ENCODE measurements around the gene MSH3.
"Not testable (repeated sequence)": the region's sequence is repeated elsewhere in the genome, so short reads cannot be mapped to it uniquely, and the experiment has no call there.

MSH3 gene

GRCh38 chr5:80864109-80864508 lies 209.7 kb downstream of the MSH3 start:
- no peak for DNase-seq

DNA sequence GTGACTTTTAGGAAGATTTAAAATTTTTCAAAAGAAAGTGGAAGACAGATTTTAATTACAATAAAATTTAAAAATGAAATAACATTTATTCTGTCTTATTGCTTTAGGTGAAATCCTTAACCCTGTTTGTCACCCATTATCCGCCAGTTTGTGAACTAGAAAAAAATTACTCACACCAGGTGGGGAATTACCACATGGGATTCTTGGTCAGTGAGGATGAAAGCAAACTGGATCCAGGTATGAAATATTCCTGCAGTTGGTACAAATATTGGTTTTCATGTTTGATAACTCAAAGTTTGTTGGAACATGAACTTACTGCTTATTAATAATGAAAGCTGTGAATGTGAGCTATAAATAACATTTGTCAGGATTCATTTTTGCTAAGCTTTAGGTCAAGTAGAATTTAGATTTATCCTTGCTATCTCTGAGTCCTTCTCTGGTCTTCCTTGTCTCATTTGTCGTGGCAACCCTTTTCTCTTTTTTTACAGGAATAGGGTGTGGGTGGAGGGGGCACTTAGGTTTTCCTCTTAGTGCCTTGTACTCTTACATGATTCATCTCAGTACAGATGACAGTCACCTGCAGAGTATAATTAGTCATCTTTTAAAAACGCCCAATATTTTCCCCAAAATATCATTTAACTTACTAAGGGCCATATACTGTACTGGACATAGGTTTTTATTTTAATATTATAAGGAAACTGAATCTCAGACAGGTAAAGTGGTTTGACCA lies 210.4 kb downstream of the MSH3 start:
- DNase-seq = no peak

- no peak for DNase-seq
These were observed 211.1 kb downstream of the MSH3 start for GRCh38 chr5:80865551-80865950.

GRCh38 chr5:80866371-80866770 lies 211.9 kb downstream of the MSH3 start:
- DNase-seq = no peak

DNA sequence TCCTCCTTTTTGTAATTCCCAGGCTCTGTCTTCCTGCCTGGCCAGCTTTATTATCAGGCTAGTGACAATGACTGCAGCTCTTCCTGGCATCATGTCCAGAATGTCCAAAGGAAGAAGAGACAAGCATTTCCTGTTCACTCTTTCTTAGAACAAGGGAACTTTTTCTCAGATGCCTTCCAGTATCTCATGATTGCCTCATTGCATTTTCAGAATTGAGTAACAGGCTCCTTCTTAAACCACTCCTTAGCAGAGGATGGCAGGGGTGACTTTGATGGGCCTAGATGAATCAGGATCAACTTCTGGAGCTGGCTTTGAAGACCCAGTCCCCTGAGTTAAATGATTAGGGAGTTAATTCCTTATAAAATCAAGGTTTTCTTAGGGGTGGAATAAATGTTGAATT lies 212.8 kb downstream of the MSH3 start:
- no peak for DNase-seq

DNA sequence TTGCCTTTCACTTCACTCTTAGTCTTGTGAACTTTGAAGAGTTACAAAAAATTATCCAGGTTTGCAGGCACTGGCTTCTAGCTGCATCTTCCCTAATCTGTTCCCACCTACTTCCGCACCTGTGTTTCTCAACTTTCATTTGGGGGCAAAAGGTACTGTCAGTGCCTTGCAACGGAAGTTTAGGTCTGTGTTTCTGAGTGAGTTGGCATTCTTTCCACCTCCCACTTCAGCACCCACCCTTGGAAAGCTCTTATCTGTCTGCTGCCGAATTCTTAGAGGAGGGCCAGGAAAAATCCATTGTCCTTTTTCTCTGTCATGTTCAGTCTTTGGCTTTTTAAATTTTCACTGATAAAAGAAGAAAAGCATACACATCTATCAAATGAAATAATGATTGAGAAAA lies 216.0 kb downstream of the MSH3 start:
- no peak for DNase-seq

DNA sequence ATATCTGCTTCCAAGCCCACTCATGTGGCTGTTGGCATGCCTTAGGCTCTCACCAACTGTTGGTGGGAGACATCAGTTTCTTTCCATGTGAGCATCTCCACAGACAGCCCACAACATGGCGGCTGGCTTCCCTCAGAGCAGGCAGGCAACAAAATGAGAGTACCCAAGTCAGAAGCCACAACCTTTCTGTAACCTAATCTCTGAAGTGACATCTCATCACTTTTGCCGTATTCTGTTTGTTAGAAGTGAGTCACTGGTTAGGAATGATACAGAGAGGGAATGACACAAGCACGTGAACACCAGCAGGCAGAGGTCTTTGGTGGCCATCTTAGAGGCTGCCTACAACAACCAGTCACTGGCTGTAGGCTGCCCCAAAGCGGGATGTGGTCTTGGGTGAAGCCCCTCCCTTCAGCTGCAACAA lies 217.1 kb downstream of the MSH3 start:
- no peak for DNase-seq

DNA sequence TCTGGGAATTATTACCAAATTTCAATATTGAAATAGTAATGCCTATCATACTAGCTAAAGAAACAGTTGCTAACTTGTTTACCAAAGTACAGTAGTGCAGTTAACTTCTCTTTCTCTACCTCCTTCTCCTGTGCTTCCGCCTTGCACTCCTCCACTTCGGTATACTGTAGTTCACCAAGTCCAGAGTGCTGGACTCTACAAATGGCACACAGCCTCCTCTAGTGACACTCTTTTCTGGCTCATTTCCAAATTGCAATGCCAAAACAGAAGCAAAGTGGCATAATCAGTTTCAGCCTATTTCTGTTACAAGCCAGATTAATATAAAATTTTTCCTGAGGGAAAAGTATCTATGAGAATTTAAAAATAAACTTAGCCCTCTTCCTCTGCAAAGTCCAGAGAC lies 219.7 kb downstream of the MSH3 start:
- no peak for DNase-seq

DNA sequence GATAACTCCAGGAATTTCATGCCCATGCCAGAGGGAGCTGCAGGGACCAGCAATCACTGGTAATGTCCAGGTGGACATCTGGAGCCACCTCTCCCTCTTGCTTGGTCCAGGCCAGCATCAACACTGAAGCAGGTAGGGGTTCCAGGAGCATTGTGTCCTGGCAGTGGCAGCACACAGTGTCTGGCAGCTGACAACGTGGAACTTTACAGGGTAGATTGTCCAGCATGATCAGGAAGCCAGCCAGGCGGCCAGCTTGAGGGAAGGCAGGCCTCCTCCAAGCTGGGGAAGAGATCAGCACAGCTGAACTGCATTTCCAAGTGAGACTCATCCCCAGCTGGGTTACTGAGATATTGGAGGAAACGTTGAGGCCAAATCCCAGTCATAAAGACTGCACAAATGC lies 223.1 kb downstream of the MSH3 start:
- DNase-seq = no peak

- no peak for DNase-seq
These were observed 227.3 kb downstream of the MSH3 start for GRCh38 chr5:80881726-80882125.

- DNase-seq = not testable (repeated sequence)
These were observed 228.9 kb downstream of the MSH3 start for GRCh38 chr5:80883390-80883789.

GRCh38 chr5:80884086-80884813 lies 229.8 kb downstream of the MSH3 start:
- no peak for DNase-seq

GRCh38 chr5:80884929-80885328 lies 230.5 kb downstream of the MSH3 start:
- no peak for DNase-seq

GRCh38 chr5:80885396-80886000 lies 231.0 kb downstream of the MSH3 start:
- no peak for DNase-seq

DNA sequence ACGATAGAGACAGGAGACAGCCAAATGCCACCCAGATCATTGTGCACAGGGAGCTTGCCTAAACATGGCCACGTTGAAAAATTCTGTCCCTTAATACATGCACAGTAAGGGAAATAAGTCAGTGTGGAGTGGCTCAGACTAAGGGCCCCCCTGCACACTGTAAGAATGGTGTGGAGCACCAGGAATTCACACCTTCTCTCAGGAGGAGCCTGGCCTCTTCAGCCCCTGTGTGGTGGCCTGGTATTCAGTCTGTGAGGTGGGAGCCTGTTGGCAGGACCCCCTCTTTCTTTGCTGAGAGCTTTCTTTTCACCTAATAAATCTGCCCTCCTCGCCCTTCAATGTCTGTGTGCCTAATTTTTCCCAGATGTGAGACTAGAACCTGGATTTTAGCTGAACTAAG lies 239.6 kb downstream of the MSH3 start:
- no peak for DNase-seq

DNA sequence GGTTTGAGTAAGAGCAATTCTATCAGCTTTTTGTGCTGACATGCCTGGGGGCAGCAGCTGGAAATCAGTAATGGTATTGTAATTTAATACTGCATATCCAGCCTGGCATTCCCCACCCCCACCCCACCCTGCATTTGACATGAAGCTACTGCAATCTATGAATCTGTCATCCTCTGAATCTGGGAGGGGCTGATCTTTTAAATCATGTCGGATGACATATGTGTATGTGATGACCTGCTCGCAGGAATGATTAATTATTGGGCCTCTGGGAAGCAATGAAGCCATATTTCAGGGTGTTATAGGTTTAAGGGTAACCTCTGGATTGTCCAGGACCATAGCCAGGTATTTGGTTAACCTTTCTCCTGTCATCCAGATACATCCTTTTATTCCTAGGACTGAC lies 241.1 kb downstream of the MSH3 start:
- DNase-seq = no peak

DNA sequence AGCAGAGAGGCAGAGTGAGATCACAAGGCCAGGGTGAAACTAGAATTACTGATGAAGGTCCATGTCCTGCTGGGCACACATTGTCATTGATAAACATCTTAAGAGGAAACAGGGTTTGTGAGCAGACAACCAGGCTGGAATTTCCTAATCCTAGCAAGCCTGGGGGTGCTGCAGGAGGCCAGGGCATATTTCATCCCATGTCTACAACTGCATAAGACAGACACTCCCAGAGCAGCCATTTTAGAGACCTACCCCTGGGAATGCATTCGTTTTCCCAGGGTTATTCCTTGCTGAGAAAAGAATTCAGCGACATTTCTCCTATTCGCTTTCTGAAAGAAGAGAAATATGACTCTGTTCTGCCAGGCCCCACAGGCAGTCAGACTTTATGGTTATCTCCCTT lies 248.2 kb downstream of the MSH3 start:
- not testable (repeated sequence) for DNase-seq

- no peak for DNase-seq
These were observed 250.2 kb downstream of the MSH3 start for GRCh38 chr5:80904533-80905187.

GRCh38 chr5:80905405-80905804 lies 251.0 kb downstream of the MSH3 start:
- no peak for DNase-seq

GRCh38 chr5:80912479-80912878 lies 258.0 kb downstream of the MSH3 start:
- DNase-seq = no peak

- DNase-seq = no peak
These were observed 261.3 kb downstream of the MSH3 start for GRCh38 chr5:80915716-80916115.

DNA sequence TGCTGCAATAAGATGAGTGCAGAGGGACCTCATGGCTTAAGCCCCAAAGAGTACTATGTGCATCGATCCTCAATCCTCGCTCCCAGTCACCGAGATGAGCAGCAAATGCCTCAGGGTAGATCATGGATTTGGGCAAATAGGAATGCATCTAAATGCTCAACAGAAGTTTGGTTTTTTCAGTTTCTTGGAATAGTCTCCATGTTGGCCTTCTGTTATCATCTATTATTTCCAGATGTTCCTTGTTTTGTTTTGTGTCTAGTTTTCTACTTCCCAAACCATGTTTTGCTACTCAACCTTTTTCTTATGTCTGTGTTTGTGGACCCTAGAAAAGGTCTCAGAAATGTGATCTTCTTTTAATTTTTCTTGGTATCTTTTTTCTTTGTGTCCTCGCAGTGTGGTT lies 262.2 kb downstream of the MSH3 start:
- no peak for DNase-seq

- peak; percentile 61 for DNase-seq
These were observed 263.2 kb downstream of the MSH3 start for GRCh38 chr5:80917631-80918030.
